Measurements from ENCODE around the gene CENPB.
"Not testable (repeated sequence)": the region's sequence is repeated elsewhere in the genome, so short reads cannot be mapped to it uniquely, and the experiment has no call there.

The CENPB gene

DNA sequence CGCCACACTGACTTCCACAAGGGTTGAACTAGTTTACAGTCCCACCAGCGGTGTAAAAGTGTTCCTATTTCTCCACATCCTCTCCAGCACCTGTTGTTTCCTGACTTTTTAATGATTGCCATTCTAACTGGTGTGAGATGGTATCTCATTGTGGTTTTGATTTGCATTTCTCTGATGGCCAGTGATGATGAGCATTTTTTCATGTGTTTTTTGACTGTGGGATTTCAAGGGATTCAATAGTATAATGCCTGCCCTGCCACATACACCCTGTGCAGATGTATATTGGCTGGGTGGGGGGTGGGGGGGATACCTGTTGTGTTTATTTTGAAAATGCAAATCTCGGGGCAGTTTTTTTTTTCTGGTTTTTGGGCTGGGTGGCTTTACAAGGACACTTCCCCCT, 7.6 kb upstream of the CENPB start:
- not testable (repeated sequence) for DNase-seq (ENCODE audit: low spot score); FAIRE-seq

DNA sequence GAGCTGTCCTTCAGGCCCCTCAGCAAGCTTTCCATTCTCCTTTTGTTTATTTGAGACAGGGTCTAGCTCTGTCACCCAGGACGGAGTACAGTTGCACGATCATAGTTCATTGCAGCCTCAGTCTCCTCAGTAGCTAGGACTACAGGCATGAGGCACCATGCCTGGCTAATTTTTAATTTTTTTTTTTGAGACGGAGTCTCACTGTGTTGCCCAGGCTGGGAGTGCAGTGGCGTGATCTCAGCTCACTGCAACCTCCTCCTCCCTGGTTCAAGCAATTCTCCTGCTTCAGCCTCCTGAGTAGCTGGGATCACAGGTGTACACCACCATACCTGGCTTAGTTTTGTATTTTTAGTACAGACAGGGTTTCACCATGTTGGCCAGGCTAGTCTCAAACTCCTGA, 2.7 kb upstream of the CENPB start:
- DNase-seq (ENCODE audit: low spot score); FAIRE-seq: not testable (repeated sequence)

DNA sequence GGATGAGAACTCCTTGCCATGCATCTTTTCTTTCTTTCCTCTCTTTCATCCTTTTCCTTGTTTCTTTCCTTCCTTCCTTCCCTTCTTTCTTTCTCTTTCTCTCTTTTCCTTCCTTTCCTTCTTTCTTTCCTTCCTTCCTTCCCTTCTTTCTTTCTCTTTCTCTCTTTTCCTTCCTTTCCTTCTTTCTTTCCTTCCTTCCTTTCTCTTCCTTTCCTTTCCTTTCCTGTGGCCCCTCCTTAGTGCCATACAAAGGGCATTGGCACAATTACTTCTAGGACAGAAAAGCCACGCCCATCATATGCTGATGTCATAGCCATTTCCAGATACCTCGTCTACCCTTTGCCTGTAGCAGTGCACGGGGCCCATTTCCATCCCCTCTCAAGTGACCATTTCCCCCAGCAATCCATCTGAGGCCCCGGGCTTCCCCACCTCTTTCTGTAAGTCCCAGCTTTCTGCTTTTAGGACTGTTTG, 2.2 kb upstream of the CENPB start:
- FAIRE-seq, result no peak

DNA sequence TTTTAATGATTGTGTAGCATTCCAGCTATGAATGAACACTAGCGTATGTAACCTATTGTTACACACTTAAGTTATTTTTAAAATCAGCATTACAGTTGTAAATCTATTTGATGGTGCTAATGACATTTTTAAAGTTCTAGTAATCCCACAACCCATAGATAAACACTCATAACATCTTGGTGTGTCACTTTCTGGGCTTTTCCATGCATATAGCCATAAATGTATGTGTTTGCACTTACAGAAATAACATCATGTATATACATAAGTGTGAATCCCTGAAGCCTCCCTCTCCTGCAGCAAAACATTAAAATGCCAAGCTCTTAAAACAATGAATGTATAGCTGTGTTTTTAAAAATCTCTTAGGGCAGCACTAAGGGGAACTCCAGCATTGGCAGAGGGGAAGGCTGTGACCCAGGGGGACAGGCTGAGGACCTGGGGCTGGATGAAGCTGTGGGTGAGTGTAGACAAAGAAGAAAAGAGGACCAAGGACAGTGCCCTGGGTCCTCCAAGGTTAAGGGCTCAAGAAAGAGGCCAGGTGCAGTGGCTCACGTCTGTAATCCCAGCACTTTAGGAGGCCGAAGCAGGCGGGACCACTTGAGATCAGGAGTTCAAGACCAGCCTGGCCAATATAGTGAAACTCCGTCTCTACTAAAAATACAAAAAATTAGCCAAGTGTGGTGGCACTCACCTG, 929 bp upstream of the CENPB start:
- no peak for FAIRE-seq
- DNase-seq (ENCODE audit: low spot score), result no peak

More for the DNA sequence above, 2.2 kb upstream of the CENPB start:
- no peak for DNase-seq (ENCODE audit: low spot score)

DNA sequence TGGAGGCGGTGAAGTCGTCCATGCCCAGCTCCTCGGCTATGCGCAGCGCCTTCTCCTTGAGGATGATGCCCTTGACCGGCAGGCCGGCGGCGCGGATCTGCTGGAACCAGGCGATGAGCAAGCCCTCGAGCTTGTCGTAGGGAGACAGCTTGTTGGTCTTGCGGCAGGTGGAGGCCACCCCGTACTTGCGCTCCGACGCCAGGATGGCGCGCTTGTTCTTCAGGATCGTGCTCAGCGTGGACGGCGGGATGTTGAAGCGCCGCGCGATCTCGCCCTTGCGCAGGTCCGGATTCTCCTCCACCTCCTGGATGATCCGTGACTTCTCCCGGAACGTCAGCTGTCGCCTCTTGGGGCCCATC, 435 bp downstream of the CENPB start:
- FAIRE-seq, result peak; percentile 88
- peak; percentile 33 for DNase-seq (ENCODE audit: low spot score)

DNA sequence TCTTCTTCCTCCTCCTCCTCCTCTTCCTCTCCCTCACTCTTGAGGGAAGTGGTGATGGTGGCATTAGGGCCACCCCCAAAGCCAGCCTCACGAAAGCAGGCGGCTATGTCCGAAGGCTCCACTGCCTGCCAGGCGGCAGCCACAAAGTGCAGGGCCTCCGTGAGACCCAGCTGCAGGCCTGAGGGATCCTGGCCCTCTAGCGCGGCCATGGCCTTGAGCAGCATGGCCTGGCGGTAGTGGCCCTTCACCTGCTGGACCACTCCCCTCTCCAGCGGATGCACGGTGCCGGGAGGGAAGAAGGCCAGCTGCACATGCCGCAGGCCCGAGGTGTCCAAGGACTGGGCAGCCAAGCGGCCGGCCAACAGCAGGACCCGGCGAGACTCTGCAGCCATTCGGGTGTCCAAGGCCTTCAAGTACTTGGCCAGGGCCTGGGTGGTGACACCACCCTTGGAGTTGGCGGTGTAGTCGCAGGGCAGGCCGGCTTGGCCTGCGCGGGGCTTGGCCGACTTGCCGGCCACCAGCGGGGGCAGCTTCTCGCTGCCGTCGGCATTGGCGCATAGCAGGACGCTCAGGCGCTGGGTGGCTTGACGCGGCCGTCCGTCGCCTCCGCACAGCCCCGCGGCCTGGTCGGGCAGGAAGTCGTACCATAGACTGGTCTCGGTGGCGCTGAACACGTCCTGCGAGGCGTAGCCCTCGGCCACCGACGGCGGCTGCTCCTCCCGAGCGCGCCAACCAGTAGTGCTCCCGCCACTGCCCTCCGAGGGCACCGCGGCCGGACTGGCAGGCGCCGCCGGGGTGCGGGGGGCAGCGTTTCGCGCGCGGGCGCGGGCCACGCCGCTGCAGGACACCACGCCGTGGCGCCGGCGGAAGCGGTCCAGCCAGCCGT, 1.1 kb downstream of the CENPB start:
- no peak for FAIRE-seq
- peak; percentile 20 for DNase-seq (ENCODE audit: low spot score)

DNA sequence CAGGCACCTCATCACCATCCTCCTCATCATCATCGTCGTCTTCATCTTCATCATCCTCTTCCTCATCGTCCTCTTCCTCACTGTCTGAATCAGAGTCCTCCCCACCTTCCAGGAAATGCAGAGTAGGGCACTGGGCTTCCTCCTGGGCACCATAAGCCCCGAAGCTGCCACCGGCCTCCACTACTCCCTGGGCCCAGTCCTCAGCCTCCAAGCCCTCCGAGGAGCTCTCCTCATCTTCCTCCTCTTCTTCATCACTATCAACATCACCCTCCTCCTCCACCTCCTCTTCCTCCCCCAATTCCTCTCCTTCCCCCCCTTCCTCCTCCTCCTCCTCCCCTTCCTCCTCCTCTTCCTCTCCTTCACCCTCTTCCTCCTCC, 1.7 kb downstream of the CENPB start:
- FAIRE-seq (peak; percentile 13), DNase-seq (ENCODE audit: low spot score) (no peak)

DNA sequence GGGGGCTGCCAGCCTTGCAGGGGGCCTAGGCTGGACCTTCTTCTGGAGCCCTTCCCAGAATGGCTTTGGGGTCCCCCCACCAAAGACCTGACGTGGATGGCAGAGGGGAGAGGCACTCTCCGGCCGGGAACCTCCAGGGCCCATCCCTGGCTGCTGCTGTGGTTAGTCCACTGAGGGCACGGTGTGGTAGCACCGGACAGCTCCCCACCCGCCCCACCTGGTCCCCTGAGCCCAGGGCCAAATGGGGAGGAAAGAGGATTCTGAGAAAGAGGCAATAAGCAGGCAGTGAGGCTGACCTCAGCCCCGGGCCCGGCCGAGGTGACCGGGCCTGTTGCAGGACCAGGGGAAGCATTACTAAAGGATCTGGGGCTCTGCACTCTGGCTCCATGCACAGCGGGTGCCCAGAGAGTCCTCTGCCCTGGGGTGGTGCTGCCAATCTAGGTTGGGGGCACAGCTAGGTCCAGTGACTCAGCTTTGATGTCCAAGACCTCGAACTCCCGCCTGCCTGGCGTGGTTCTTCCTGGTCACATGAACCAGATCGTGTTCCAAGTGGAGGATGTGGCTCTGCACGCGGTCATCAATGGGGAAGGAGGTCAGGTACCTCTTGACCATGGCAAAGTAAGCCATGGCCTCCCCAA, 2.2 kb downstream of the CENPB start:
- FAIRE-seq (no peak), DNase-seq (ENCODE audit: low spot score) (no peak)

DNA sequence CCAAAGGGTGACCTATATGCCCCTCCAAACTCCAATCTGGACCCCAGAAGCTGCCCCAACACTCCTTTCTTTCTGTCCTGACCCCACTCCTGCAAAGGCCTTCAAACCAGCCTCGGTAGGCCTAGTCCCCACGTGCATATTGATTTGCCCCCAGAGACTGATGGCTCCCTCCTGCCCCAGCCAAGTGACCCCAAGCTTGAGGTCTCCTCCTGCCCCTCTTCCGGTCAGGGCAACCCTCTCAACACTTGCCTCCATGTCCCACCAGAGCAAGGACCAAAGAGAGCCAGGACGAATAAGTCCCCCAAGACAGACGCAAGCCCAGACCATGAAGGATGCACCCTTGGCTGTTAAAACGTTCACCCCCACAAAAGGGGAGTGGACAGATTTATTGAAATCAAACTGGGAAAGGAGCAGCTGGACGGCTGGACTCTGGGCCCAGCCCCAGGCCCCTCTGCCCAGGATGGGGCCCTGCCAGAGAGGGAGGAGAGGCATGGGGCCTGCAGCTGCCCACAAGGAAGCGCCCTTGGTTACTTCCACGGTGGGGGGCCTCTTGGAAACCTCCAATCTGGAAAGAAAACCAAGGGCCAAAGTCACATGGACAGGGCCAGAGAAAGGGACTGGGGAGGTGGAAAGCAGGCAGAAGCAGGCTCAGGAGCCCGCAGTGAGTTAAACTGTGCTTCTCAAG, 2.9 kb downstream of the CENPB start:
- FAIRE-seq (no peak), DNase-seq (ENCODE audit: low spot score) (no peak)

DNA sequence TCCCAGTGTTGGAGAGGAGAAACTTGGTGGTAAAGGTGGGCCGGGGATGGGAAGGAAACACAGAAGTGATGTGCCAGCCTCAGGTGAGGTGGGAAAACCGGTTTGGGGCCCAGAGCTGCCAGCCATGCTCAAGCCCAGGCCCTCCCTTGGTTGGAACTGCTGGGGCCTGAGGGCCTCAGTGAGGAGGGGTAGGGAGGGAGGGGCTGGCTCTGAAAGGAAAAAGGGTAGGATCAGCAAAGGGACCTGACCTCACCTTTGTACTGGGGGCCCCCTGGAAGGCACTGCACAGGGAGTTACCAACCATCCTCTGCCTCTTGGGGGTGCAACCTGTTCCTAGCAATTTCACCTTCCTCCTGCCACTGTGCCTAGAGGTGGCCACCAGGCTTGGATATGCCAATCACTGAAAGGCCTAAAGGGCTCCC, 3.5 kb downstream of the CENPB start:
- no peak for DNase-seq (ENCODE audit: low spot score)
- FAIRE-seq, result peak; percentile 46

DNA sequence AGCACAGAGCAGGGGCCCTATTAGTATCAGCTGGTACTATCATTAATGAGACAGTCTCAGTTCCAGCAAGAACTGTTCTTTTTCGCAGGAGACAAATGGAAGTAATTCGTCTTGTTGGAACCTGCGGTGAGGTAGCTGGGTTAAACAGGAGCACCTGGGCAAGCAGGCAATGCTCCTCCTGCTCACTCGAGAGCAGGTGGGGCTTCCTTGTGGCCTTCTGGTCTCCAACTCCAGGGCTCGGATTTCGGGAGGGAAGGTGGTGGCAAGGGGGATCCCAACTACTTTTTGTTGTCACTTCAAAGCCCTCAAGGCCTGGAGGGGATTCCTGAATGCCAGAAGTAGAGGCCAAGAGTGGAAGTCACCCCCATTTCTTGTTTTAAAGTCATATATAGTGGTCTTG, 3.9 kb downstream of the CENPB start:
- FAIRE-seq, result no peak
- DNase-seq (ENCODE audit: low spot score), result no peak

DNA sequence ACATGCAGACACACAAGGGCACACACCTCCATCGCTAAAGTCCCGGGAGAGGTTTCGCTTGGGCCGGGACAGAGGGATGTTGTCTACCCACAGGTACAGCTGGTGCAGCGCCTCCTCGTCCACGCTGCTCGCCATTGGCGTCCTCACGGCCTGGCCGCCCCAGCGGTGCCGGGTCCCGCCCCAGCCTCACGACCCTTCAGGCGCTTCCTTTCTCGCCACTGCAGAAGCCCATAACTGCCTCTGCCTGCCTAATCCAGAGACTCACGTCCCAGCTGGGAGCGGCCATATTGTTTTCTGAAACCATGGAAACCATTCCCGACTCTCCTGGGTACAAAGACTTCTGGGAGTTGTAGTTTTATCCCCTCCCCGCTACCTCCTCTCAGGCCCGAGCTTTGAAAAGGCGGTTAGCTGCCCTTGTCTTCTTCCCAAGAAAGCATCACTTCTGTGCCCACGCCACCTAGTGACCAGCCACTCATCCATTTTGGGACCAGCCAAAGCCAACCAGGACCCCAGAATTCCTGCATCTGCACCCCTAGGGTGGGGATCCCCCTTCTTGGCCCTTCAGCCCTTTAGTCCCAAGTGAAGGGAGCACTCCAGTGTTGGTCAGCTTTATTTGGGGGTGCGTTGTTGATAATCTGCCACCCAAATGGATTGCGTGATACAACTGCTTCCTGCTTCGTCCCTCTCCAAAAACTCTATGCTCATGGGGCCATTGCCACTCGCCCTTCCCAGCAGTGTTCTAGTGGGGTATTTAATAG, 5.2 kb downstream of the CENPB start, which contains the start of gene SPEF1:
Gene SPEF1 (minus strand): TSS at position 296 of the 758 bp plus-strand sequence. CDS start 161 bp downstream, at position 135.
- no peak for FAIRE-seq
- peak; percentile 92 for DNase-seq (ENCODE audit: low spot score)

DNA sequence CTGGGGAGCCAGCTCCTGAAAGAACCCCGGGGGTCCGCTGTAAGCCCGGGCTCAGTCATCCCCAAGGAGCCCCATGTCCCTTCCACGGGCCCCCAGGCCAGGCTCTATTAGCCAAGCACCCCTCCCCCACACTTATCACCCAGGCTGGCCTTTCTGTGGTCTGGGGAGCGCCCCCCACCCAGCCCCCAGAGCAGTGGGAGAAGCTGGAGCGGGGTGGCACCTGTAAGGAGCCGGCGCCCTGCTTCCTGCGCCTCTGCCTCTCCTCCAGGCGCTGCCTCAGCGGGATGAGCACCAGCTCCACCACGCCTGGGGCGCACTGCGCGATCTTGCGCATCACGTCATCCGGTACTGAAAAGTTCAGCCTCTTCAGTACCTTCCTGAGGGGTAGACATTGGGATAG, 7.6 kb downstream of the CENPB start:
- DNase-seq (ENCODE audit: low spot score) (no peak), FAIRE-seq (no peak)

DNA sequence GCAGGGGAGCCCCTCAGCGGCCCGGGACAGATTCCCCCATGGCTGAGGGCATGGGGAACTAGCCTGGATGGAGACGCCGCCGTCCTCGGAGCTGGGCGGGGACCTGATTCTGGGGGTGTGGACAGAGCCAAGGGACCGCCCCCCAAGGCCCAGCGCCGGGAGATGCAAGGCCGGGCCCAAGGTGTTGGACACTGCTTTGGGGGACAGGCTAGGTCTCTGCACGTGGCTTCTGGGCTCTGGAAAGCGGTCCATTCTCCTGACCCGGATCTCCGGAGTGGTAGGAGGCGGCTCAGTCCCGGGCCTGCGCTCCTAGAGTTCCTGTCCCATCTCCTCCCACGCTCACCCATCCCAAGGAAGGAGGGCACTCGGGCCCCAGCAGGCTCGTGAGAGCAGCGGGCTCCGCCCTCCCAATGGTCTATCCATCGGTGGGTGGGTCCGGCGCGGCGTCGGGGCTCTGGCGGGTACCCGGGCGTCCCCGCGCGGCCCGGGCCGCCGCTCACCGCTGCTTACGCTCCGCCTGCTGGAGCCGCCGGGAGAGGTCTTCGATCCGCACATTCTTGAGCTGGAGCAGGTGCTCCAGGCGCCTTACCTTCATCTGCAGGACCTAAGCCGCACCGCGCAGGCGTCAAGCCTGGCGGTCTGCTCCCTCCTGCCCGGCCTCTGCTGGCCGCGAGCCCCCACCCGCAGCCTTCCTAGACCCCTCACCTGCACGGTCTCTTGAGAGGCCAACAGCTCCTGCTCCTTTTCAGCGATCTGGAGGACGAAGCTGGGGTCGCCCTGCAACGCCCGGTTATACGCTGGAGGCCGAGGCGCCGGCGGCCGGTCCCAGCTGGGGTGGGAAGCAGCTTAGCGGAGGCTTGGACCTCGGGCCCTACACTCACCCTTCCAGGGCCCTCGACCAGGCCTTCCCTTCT, 8.6 kb downstream of the CENPB start:
- DNase-seq (ENCODE audit: low spot score) (no peak), FAIRE-seq (no peak)

DNA sequence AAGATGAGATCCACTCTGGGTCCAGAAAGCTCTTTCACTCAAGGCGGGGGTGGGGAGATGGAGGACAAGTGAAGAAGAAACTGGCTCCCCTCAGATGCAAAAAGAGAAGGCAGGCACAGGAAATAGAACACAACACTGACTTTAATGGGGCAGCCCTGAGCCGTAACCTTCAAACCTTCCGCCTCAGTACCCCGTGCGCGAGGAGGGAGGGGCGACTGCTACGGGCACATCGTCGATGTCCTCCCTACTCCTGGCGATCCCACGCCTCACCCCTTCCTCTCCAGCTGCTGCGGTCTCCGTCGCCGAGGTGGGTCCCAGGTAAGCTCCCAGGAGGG, 9.2 kb downstream of the CENPB start:
- FAIRE-seq (no peak), DNase-seq (ENCODE audit: low spot score) (no peak)

DNA sequence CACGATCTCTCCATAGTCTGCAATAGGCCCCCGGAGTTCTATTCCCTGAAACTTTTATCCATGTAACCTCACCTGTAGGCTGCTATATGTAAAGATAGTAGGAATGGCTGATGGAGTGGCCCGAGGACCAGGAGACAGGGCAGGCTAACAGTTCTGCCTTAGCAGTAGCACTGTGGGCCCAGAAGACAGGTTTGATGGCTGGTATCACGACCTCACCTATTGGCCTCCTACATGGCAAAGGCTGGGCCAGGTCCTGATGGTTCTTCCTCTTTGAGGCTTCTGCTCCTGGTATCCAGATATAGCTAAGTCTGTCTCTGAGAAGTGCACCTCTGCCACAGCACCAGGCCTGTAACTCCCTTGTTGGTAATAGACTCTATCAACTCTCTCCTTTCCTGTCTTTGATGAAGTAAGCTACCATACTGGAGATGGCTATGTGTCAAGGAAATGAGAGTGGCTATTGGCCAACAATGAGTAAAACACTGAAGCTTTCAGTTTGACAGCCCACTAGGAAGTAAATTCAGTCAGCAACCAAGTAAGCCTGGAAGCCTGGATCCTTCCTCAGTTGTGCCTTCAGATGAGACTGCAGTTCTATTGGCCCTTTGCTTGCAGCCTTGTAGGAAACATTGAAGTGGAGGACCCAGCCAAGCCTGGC, 11.0 kb downstream of the CENPB start:
- DNase-seq (ENCODE audit: low spot score) (no peak), FAIRE-seq (no peak)

DNA sequence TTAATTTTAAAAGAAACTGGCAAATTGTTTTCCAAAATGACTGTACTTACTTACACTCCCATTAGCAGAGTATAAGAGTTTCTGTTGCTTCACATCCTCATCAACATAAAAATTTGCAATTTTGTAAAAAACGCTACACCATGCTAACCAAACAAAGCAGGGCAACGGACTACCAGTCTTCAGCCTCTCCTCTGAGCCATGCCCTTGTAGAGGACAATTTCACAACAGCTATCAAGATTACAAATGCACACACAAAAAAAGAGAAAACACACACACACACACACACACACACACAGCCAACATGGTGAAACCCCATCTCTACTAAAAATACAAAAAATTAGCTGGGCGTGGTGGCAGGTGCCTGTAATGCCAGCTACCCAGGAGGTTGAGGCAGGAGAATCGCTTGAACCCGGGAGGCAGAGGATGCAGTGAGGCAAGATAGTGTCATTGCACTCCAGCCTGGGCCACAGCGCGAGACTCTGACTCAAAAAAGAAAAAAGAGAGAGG, 14.9 kb downstream of the CENPB start:
- DNase-seq (ENCODE audit: low spot score) (no peak), FAIRE-seq (no peak)

DNA sequence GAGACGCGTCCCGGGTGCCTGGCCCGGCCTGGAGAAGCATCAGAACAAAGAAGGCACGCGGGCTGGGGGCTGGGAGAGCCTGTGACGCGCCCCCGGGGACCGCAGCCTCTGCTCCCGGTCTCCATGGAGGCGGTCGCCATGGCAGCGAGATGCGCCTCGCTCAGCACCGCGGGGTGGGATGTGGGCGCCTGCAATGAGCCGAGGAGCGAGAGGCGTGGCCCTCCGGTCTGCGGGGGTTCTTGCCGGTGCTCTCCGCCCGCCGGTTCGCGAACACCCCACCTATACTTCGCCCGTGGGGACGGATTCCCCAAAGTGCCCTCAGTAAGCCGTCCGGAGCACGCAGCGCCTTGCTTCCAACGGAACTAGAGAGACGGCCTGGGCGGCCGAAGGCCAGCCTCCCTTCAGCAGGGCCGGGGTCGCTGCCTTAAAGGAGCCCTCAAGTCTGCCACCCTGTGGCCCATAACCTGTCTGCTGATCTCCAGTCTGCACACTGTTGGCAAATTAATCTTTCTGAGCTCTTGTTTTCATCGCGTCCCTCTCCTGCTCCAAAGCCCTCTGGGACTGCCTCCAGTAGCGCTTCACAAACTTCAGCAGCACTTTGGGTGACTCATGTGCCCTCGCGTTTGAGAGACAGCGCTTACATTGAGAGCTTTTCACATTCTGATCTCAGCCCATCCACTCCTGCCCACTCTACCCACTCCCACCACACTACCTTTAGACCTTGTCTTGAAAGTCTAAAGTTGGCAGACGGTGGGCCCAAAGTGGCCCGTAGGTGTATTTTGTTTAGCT, 18.0 kb downstream of the CENPB start:
- peak; percentile 75 for DNase-seq (ENCODE audit: low spot score)
- peak; percentile 20 for FAIRE-seq
